GM12864 (cell line): ENCODE data around the gene NPLOC4.
"Not testable (repeated sequence)": the region's sequence is repeated elsewhere in the genome, so short reads cannot be mapped to it uniquely, and the experiment has no call there.

Source experiments
- DNase-seq: peaks from one replicate; pipeline ENCODE4 v3.0.0-alpha.2; 2011; ENCODE audit warnings: low read depth
- H3K4me3 ChIP-seq: 2 replicates; pipeline ENCODE4 v1.5.1; 2011; ENCODE audit warnings: mild to moderate bottlenecking, low read depth, low read length, control low read depth
- CTCF ChIP-seq: IDR thresholded peaks from 2 replicates; pipeline ENCODE4 v1.5.1; 2011; ENCODE audit warnings: low read depth, mild to moderate bottlenecking, moderate library complexity, low read length, control low read depth, inconsistent platforms; ENCODE audit errors: missing control alignments

Gene NPLOC4

DNA sequence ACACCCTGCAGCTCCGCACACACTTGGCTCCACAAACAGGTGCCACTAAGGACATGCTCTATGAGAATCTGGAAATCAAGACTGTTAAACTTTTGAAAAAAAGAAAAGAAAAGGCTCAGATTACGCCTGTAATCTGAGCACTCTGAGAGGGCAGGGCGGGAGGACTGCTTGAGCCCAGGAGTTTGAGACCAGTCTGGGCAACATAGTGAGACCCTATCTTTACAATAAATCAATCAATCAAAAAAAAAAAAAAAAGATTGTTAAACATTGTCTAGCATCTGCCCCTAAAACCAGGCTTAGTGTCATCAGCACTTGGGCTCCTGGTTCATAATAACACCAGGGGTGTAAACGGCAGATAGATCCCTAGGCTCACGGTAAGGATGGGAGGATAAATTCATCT is 47.3 kb downstream of the NPLOC4 start:
- no peak for TF ChIP-seq CTCF

DNA sequence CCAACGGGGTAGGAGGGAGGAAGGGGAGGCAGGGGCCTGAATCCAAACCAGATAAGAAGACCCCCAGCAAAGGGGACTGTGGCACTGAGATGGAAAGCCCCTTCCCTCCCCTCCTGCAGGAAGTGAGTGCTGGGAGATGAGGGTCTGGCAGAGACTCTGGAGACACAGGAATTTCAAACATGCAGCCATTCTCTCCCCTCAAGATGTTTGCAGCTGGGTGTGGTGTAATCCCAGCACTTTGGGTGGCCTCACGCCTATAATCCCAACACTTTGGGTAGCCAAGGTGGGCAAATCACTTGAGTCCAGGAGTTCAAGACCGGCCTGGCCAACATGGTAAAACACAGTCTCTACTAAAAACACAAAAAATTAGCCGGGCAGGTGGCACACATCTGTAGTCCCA is 50.8 kb downstream of the NPLOC4 start:
- H3K4me3 ChIP-seq: no peak overlapping the region
- TF ChIP-seq CTCF: no peak
- no peak for DNase-seq

More for the DNA sequence above, 47.3 kb downstream of the NPLOC4 start:
- no peak overlapping the region for H3K4me3 ChIP-seq
- no peak for DNase-seq

DNA sequence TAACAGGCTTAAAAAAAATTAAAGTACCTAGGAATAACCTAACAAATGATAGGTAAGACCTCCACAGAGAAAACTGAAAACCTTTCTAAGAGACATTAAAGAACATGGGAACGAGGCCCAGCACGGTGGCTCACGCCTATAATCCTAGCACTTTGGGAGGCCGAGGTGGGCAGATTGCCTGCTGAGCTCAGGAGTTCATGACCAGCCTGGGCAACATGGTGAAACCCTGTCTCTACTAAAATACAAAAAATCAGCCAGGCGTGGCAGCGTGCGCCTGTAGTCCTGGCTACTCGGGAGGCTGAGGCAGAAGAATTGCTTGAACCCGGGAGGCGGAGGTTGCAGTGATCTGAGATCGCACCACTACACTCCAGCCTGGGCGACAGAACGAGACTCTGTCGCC is 52.1 kb downstream of the NPLOC4 start:
- not testable (repeated sequence) for H3K4me3 ChIP-seq, DNase-seq

GRCh38 chr17:81583589-81584342 is 53.1 kb downstream of the NPLOC4 start:
- no peak for TF ChIP-seq CTCF
- DNase-seq: no peak
- no peak overlapping the region for H3K4me3 ChIP-seq

GRCh38 chr17:81582749-81583148 is 54.2 kb downstream of the NPLOC4 start:
- TF ChIP-seq CTCF: no peak
- no peak overlapping the region for H3K4me3 ChIP-seq
- DNase-seq: no peak

DNA sequence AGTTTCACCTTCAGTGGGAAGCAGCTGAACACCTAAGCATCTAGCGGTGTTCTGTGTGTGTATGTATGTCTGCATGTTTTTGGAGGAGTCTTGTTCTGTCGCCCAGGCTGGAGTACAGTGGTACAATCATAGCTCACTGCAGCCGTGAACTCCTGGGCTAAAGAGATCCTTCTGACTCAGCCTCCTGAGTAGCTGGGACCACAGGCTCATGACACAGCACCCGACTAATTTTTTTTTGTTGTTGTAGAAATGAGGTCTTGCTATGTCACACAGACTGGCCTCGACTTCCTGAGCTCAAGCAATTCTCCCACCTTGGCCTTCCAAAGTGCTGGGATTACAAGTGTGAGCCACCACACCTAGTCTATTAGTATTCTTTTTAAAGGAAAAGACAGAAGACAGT is 54.6 kb downstream of the NPLOC4 start:
- H3K4me3 ChIP-seq: no peak overlapping the region
- DNase-seq: no peak
- TF ChIP-seq CTCF: no peak

DNA sequence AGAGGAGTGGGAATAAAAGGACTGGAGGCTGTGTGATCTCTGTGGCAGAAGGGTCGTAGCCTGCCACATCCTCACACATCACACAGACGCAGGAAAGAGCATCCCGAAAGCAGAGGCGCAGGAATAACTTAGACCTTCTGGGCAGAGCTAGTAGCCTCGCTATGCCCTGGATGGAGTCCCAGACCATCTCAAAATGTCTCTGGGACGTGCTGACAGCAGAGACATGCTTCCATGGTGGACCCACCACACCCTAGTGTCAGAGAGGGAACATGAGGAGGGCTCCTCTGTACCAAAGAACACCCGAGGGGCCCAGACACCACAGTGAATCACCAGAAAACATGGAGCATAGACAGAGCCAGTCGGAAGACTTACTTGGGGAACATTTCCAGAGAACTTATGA is 55.2 kb downstream of the NPLOC4 start:
- H3K4me3 ChIP-seq: no peak overlapping the region
- DNase-seq: no peak
- no peak for TF ChIP-seq CTCF
